Sigmoid colon (tissue), 4 donors: ENCODE results near the gene TP53I3.

Experiments used
- EP300 ChIP-seq, 4 donors: sonication (generic); formaldehyde crosslinking; IDR thresholded peaks; one replicate each; pipeline ENCODE4 v1.6.1; 2017; ENCODE audit warnings: antibody characterized with exemption in 4 of 4
- POLR2A ChIP-seq, 2 donors: fragments of 450-650 bp; IDR thresholded peaks; one replicate each; pipeline ENCODE4 v1.6.1; 2016; ENCODE audit warnings: antibody characterized with exemption in 2 of 2, mild to moderate bottlenecking in 2 of 2, moderate library complexity in 2 of 2
- POLR2AphosphoS5 ChIP-seq, 4 donors: sonication (generic); formaldehyde crosslinking; IDR thresholded peaks; one replicate each; pipeline ENCODE4 v1.6.1; 2017; ENCODE audit warnings: antibody characterized with exemption in 4 of 4
- TF ChIP-seq, protein P1 (sequence below), 4 experiments: fragments of 450-650 bp in 3 of 4; fragments of 200-600 bp in 1 of 4; IDR thresholded peaks; one replicate each; pipeline ENCODE4 v1.5.1; 2016 to 2019; ENCODE audit warnings: antibody characterized with exemption in 4 of 4, mild to moderate bottlenecking in 3 of 4, moderate library complexity in 2 of 4

DNA sequence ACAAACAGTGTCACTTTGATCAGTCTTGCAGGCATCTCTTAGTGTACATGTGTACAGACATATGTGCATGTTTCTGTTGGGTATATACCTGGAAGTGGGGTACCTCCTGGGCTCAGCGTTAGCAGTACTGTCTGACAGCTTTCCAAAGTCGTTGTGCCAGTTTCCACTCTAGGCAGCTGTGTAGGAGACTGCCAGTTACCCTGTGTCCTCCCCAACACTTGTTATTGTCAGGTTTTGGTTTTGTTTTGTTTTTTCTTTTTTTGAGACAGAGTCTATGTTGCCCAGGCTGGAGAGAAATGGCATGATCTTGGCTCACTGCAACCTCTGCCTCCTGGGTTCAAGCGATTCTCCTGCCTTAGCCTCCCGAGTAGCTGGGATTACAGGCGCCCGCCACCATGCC lies 28.9 kb downstream of the TP53I3 start:
- TF ChIP-seq, protein P1, sequence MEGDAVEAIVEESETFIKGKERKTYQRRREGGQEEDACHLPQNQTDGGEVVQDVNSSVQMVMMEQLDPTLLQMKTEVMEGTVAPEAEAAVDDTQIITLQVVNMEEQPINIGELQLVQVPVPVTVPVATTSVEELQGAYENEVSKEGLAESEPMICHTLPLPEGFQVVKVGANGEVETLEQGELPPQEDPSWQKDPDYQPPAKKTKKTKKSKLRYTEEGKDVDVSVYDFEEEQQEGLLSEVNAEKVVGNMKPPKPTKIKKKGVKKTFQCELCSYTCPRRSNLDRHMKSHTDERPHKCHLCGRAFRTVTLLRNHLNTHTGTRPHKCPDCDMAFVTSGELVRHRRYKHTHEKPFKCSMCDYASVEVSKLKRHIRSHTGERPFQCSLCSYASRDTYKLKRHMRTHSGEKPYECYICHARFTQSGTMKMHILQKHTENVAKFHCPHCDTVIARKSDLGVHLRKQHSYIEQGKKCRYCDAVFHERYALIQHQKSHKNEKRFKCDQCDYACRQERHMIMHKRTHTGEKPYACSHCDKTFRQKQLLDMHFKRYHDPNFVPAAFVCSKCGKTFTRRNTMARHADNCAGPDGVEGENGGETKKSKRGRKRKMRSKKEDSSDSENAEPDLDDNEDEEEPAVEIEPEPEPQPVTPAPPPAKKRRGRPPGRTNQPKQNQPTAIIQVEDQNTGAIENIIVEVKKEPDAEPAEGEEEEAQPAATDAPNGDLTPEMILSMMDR (IDR thresholded peaks at IDR 0.05): no peak
- TF ChIP-seq POLR2AphosphoS5 (IDR thresholded peaks at IDR 0.05): no peak
- TF ChIP-seq POLR2A (IDR thresholded peaks at IDR 0.05): no peak
- TF ChIP-seq EP300 (IDR thresholded peaks at IDR 0.05): no peak
